NCI-H2081 treated with DMSO at 0.1 percent for 48 hours (cell line): ENCODE data around the gene SLC29A4.
"Not testable (repeated sequence)": the region's sequence is repeated elsewhere in the genome, so short reads cannot be mapped to it uniquely, and the experiment has no call there.

Experiments
- DNase-seq: peaks from one replicate; lab custom pipeline; 2025; lab: John Stamatoyannopoulos, UW

The SLC29A4 gene, protein sequence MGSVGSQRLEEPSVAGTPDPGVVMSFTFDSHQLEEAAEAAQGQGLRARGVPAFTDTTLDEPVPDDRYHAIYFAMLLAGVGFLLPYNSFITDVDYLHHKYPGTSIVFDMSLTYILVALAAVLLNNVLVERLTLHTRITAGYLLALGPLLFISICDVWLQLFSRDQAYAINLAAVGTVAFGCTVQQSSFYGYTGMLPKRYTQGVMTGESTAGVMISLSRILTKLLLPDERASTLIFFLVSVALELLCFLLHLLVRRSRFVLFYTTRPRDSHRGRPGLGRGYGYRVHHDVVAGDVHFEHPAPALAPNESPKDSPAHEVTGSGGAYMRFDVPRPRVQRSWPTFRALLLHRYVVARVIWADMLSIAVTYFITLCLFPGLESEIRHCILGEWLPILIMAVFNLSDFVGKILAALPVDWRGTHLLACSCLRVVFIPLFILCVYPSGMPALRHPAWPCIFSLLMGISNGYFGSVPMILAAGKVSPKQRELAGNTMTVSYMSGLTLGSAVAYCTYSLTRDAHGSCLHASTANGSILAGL

DNA sequence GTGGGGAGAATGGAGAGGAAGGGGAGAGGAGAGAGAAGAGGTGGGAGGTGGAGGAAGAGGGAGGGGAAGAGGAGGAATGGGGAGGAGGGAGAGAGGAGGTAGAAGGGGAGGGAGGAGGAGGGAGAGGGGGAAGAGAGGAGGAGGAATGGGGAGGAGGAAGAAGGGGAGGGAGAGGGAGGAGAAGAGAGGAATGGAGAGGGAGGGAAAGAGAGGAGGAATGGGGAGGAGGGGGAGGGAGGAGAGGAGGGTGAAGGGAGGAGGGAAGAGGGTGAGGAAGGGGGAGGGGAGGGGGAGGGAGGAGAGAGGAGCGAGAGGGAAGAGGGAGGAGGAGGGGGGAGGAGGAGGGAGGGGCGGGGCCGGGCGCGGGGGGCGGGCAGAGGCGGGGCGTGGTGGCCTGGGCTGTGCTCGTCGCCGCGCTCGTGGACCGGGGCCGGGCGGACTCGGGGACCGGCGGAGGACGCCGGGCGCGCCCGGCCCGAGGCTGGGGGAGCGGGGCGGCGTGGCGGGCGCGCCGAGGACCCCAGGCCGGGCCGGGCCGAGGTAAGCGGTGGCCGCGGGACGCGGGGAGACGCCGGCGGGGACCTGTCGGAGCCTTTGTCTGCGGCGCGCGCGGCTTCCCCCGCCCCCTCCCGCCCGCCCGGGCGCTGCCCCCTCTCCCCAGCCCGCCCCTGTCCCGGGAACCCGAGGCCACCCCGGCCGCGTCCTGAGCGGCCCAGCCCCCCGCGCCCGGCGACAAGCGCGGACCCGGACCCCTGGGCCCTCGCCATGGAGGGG, at the start of gene SLC29A4:
TSS of gene SLC29A4 (plus strand) at position 401 of the 774 bp plus-strand sequence. CDS start 4,874 bp downstream, outside the sequence.
- DNase-seq, result no peak

DNA sequence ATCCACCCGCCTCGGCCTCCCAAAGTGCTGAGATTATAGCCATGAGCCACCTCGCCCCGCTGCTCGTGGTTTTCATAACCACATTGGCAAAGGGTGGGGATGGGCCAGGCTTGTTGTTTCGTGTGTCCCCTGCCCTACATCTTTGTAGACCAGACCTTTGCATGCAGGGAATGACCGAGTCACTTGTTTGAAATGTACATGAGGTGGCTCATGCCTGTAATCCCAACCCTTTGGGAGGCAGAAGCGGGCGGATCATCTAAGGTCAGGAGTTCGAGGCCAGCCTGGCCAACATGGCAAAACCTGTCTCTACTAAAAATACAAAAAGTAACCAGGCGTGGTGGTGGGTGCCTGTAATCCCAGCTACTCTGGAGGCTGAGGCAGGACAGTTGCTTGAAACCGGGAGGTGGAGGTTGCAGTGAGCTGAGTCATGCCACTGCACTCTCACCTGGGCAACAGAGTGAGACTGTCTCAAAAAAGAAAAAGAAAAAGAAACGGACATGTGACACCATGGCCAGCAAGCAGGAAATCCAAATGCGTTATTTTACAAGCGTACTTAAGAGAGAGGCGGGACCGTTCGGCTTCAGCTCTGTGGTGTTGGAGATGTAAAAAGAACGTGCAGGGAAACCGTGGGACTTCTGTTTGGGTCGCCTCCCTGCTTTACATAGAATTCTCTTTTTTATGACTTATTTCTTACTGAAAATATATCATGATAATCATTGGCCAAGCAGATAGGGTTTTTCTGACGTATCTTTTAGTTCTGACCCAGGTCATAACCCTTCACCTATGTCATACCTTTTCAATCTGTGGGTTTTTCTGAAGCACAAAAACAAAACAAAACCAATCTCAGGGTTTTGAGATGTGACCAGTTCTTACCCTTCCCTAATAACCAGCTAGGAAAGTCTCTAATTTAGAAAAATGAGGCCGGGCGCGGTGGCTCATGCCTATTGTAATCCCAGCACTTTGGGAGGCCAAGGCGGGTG, 47.6 kb upstream of the SLC29A4 start:
- no peak for DNase-seq

DNA sequence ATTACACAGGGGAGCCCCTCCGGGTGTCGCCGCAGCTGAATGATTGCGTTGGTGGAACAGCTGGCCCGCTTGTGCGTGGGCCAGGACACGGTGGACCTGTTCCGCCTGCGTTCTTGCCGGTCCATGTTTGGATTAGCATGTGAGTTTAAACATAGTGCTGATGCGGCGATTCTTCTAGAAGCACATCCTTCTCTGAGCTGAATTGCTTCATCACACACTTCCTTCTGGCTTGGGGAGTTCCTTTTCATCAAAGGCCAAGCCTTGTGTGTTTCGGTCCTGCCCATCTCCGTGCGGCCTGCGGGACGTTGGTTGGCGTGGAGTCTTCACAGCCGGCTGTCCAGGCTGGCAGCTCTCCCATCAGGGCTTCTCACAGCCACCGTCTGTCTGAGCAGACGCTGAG, 45.5 kb upstream of the SLC29A4 start:
- DNase-seq, result no peak

DNA sequence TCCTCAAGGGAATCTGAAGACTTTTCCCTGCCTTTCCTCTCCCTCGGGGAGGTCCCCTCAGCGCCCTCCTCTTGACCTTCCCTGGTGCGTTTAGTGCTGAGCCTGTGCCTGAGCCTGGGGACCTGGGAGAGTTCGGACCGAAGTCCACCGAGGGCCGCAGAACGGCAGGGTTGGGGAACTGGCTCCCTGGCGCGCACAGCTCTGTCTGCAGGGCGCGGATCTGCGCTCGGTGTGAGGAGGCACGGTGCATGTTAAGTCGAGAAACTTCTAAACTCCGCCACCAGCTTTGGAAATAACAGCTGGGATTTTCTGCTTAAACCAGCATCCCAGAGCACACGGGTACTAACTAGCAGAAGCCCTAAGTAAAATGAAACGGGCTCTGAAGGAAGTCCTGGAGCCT, 44.2 kb upstream of the SLC29A4 start:
- no peak for DNase-seq

DNA sequence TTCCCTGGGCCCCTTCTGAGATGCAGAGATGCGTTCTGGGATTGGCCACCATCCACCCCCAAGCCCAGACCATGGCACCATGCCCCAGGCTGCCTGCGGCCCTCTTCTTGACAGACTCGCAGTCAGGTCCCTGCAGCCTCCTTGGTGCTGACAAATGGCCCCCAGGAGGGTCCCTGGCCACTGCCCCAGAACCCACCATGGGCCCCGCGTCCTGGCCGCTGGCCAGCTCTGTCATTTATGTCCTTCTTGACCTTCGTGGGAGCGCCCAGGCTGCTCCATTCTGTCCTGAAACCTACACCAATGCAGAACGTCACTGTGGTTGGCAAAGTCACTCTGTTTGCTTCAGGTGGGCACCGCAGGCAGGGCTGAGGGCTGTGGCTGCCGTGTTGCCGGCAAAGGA, 39.5 kb upstream of the SLC29A4 start:
- no peak for DNase-seq

DNA sequence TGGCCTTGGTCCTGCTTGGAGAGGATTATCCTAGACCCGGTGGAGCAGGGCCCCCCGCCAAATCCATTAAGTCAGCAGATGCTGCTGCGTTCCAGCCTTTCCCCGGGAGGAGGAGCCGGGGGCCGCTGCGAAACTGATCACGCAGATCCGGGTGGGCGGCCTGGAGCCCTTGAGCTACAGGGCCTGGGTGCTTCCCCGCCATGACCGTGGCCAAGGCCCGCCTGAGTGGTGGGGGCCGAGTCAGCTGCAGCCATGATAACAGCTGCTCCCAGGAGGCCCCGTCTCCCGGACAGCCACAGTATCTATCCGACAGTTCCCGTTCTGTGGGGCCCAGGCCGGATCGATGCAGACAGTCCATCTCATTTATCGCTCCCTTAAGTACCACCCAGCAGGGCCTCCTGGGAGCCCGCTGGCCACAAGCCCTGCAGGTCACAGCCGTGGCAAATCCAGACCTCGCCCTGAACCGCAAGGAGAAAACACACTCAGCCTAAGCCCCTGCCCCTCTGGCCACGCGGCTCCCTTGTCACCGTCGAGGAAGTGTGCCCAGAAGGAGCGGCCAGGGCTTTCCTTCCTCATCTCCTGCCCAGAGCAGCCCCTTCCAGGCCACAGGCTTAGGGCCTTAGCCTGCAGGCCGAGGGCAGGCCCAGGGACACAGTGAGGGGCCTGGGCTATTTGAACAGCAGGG, 34.4 kb upstream of the SLC29A4 start:
- no peak for DNase-seq

DNA sequence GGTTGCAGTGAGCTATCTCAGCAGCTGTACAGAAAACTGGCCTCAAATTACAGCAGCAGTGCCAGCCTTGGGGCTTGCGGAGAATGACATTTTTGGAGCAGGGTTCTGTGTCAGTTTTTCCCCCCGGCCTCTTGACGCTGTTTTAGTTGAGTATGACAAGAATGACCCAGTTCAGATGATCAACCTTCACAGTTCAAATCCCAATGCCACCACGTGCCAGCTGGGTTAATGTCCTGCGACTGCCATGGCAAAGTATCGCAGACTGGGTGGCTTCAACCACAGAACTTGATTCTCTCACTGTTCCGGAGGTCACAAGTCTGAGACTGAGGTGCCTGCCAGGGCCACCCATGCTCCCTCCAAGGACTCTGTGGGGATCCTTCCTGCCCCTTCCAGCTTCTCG, 32.0 kb upstream of the SLC29A4 start:
- DNase-seq, result not testable (repeated sequence)

DNA sequence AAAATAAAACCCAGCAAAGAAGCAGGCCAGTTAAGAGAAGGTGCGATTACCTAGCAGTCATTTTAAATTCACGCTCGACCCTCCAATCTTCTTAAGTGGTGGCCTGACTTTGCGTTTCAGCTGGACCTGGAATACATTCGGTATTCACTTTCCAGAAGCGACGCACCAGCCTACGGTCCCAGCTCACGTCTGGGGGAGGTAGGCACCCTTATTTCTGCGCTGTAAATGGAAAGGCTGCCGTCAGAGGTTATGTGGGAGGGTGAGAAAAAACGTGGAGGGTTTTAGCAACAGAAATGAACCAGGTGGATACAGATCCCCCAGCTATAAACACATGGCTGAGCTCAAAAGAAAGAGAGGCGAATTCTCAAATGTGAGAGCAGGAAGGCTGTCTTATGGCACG, 29.2 kb upstream of the SLC29A4 start:
- not testable (repeated sequence) for DNase-seq

DNA sequence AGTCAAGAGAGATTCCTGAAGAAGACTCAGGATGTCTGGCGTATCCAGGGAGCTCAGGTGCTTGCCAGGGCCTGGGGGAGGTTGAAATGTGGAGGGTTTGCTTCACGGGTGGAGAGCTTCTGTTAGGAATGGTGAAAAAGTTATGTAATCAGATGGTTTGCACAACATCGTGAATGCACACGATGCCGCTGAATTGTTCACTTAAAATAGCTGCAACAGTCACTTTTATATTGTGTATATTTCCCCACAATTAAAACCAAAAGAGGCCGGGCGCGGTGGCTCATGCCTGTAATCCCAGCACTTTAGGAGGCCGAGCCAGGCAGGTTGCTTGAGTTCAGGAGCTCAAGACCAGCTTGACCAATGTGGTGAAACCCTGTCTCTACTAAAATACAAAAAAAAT, 28.4 kb upstream of the SLC29A4 start:
- not testable (repeated sequence) for DNase-seq

DNA sequence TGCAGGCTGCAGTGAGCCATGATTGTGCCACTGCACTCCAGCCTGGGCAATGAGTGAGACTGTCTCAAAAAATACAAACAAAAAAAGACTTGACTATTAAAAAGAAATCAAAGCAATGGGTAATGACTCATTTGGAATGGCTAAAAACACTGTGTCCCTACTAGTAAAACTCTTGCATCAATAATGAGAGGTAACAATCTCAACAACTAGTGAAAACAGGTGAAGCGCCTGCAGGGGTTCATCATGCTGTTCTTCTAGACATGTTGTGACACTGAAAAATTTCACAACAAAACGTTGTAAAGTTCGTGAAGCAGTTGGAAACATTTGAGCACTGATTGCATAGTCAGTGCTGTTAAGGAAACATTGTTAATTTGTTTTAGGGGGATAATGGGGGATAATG, 26.9 kb upstream of the SLC29A4 start:
- no peak for DNase-seq

DNA sequence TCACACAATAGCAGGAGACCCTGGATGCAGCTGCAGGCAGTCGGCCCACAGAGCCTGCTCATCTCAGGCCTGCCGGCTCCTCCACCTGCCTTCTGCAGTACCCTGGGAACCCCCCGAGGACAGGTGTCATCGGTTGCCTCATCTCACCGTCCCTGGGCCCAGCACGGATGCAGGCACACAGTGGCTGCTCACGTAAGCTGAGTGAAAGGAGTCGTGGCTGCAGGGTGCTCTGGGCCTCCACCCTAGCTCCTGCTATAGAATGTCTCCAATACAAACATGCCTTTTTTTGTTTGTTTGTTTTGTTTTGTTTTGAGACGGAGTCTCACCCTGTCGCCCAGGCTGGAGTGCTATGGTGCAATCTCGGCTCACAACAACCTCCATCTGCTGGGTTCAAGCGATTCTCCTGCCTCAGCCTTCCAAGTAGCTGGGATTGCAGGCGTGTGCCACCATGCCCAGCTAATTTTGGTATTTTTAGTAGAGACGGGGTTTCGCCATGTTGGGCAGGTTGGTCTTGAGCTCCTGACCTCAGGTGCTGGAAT, 22.1 kb upstream of the SLC29A4 start:
- DNase-seq, result not testable (repeated sequence)

DNA sequence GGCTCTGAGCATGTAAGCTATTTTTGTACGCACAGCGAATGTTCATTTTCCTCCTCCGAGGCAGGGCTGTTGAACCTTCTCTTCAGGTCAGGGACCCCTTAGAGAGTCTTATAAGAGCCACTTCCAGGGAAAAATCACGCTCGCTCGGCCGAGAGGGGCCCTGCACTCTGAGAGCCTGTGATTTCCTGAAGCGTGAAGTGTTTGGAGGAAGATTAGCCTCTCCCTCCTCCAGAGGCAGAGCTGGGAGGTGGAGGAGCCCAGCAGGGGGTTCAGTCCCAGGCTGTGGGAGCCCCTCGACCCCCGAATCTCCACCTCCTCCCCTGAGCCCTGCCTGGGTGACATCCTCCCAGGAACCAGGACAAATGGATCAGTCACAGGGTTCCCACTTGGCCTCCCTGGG, 19.7 kb upstream of the SLC29A4 start:
- DNase-seq, result not testable (repeated sequence)

DNA sequence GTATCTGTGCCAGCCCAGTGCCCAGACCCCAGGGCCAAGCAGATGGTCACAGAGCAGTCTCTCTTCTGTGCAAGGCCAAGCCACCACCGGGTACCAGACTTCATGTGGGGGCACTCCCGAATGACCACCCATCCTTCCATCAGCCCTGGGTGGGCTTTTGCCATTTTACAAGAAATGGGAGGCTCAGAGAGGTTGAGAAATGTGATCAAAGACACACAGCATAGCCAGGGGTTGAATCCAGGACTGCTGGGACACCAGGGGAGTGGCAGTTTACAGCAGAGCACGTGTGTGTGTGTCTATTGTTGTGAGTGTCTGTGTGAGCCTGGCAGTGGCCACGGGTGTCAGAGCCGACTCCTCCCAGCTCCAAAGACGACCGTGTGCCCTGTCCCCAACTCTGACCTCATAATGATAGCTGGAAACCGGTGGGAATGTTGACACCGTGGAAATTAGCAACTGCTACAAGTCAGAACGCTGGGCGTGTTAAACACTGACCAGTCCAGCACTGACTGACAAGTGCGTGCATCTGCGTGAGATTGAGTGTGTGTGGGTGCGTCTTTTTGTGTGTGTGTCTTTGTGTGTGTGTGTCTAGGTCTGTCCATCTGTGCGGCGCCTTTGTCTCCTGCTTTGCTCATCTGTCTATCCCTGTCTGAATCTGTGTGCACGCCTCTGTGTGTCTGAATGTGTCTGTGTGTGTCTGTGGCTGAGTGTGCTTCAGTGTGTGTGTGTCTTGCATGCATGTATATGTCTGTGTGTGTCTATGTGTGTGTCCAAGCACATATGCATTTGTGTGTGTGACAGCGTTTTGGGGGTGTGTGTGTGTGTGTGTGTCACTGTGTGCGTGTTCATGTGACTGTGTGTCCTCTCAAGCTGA, 17.2 kb upstream of the SLC29A4 start:
- DNase-seq, result no peak

DNA sequence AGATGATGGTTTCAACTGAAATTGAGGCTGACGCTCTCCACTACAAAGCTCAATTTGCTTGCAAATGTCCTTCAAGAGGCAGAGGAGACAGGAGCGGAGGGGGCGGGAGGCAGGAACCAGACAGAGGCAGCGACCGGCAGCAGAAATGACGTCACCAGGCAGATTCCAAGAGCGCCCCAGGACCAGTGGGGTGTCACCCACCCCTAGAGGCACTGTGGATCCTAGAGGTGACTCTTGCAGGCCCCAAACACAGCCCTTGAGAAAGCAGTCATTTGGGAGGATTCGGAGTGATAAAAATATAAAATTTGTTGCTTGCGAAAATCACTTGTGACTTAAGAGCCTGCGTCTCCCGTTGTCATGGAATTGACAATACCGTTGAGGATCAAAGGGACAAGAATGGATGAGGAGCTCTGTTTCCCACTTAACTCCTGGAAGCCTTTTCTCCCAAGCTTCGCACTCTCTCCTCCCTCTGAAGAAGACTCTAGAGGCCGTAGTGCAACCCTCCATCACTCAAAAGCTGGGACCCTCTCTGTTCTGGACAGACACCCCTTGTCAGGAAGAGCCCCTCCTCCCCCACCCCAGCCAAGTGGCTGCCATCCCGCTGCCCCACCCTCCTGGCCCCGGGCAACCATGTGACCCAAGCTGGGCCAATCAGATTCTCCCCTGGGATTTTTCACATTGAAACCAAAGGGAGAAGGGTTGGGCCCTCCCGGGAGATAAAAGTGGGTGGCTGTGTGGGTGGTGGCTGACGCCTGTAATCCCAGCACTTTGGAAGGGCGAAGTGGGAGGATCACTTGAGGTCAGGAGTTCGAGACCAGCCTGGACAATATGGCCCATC, 16.3 kb upstream of the SLC29A4 start:
- DNase-seq, result no peak

DNA sequence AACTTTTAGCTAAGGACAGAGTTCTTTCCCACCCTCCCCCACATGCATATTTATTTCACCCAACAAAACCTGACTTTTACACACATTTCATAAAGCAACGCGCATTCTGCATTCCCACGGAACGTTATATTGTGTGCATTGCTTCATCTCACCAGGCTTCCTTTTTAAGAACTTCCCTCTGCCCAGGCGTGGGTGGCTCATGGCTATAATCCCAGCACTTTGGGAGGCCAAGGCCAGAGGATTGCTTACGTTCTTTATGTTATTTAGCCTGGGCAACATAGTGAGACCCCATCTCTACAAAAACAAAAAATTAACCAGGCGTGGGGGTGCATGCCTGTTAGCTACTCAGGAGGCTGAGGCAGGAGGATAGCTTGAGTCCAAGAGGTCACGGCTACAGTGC, 14.9 kb upstream of the SLC29A4 start:
- DNase-seq, result not testable (repeated sequence)

DNA sequence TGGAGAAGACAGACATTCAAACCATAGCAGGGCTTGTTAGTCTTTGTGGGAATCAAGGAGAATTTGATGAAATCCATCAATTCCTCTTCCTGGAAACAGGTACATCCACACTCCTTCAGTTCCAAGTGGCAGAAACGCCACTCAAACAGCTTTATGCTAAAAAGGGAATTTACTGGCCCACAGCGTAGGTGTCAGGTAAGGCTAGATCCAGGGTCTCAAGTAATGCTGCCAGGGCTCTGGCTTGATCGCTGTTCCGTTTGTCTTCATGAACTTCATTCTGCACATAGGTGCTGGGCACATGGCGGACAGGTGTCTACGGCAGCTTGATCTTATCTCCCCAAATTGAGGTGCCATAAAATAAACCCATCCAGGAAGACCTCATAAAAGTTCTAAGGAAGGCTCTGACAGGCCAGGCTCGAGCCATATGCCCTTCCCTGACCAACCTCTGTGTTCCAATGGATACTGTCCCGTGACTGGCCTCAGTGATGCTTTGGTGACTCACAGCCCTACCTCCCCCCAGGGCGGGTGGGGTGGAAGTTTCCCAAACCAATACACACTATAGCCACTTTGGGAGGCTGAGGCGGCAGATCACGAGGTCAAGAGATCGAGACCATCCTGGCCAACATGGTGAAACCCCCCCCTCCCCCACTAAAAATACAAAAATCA, 12.6 kb upstream of the SLC29A4 start:
- DNase-seq, result not testable (repeated sequence)

DNA sequence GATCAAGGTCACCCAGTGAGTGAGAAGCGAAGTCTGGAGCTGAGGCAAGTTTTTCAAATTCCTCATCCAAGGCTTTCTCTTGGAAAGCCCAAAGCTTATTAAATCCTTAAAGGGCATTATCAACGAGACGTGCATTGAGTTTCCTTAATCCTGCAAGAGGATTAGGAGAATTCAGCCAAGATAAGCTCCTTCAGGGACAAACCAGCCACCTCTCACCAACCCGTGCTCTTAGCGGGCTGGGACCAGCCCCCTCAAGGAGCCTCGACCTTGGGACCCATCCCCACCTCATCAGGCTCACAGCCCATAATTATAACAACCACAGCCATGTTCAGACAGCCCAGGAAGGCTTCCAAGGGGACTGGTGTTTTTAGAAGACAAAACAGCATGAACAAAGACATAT, 12.0 kb upstream of the SLC29A4 start:
- no peak for DNase-seq

DNA sequence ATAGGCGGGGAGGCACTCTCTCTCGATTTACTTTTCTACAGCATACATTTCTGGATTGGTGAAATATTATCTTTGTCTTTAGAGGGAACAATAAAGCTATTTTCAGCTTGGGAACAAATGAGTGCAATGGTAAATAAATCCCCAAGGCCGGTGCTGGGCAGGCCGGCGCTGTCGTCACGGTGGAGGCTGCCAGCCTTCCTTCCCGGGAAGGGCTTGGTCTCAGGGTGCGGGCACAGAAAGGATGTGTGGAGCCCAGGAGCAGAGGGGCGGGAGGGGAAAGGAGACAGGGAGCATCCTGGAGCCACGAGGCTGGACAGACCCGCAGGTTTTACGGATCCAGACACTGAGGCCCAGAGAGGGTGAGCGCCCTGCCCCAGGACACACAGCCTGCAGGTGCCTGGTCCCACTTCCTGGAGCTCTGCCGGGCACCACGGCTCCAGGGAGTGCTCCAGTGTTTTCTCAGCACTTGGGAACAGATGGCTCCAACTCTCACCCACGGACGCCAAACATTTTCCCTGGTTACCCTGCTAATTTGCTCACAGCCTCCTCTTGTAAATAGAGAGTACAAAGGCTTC, 8.8 kb upstream of the SLC29A4 start:
- not testable (repeated sequence) for DNase-seq
